Thyroid gland (tissue), 4 donors: Measurements from ENCODE around the gene PODXL.
"Not testable (repeated sequence)": the region's sequence is repeated elsewhere in the genome, so short reads cannot be mapped to it uniquely, and the experiment has no call there.

Source experiments
- CTCF ChIP-seq, 6 experiments: fragments of 200-600 bp in 3 of 6; fragments of 450-650 bp in 3 of 6; sonication (generic) in 3 of 6; IDR thresholded peaks; one replicate each; pipeline ENCODE4 v1.5.1; 2016 to 2019; ENCODE audit warnings: antibody characterized with exemption in 6 of 6, mild to moderate bottlenecking in 2 of 6, inconsistent platforms in 1 of 6, moderate library complexity in 1 of 6
- POLR2A ChIP-seq, 2 donors: fragments of 450-650 bp; IDR thresholded peaks; one replicate each; pipeline ENCODE4 v1.6.1; 2017; ENCODE audit warnings: antibody characterized with exemption in 2 of 2, mild to moderate bottlenecking in 2 of 2, moderate library complexity in 1 of 2

- TF ChIP-seq CTCF, POLR2A (IDR thresholded peaks at IDR 0.05): not testable (repeated sequence)
Observed at GRCh38 chr7:131515471-131515870, 41.0 kb downstream of the PODXL start.
